Raji (cell line): ENCODE data around the gene FOXRED2.

ENCODE experiments used
- POLR2A ChIP-seq: IDR thresholded peaks from 2 replicates; pipeline ENCODE4 v1.6.1; 2011; ENCODE audit warnings: low read depth, low read length, control low read depth; ENCODE audit not compliant: insufficient read depth

The FOXRED2 gene

GRCh38 chr22:36443198-36443770 lies 63.6 kb downstream of the FOXRED2 start:
- no peak for TF ChIP-seq POLR2A

- TF ChIP-seq POLR2A = no peak
Measured at GRCh38 chr22:36442506-36443197, 64.2 kb downstream of the FOXRED2 start.

GRCh38 chr22:36440429-36441002 lies 66.3 kb downstream of the FOXRED2 start:
- no peak for TF ChIP-seq POLR2A

- TF ChIP-seq POLR2A = no peak
Measured at GRCh38 chr22:36439481-36440271, 67.2 kb downstream of the FOXRED2 start.
